Left colon (tissue), 2 donors: ENCODE data around the gene SFMBT2. TPM values are rescaled to one million over a fixed set of nuclear protein-coding genes. Genes with fewer than 3 reads are reported as not detected.
"Not testable (repeated sequence)": the region's sequence is repeated elsewhere in the genome, so short reads cannot be mapped to it uniquely, and the experiment has no call there.

Source experiments
- ATAC-seq: fragments of 200-7000 bp; cut with Tn5 transposase; one replicate; pipeline ENCODE4 v1.9.1; 2020; ENCODE audit warnings: mild to moderate bottlenecking, moderate library complexity
- DNase-seq, 2 donors: peaks; one replicate each; pipeline ENCODE4 v3.0.0-alpha.2; 2020
- intact Hi-C, 2 donors: fragments of 100-400 bp; cut with DNase I in 1 of 2; cut with micrococcal nuclease in 1 of 2; formaldehyde crosslinking; loops; one replicate each; pipeline versions ENCODE4 v1.11.2 to v1.14.0; 2022; cut with DNase I, micrococcal nuclease
- total RNA-seq, 2 donors: library from RNA; stranded (reverse); fragmentation: NEBNext Ultra II Directional; extraction: Animal tissue kit (Norgen Biotek cat#: 25700); gene quantifications; one replicate each; pipeline ENCODE4 v1.2.1, GENCODE V29; 2021
- donor health status: DM: no; HTN: no; CAD: no.
- donor health status: DM: yes; HTN: yes; CAD: no.

SFMBT2 gene
- total RNA-seq, 2 donors from 2014 or later = 3.4 to 7.5 TPM

GRCh38 chr10:7230036-7230435, 180.8 kb downstream of the SFMBT2 start:
- no peak for ATAC-seq
- DNase-seq = no peak
- intact Hi-C loops = no loop called here

- ATAC-seq = no peak
- intact Hi-C loops = no loop called here
- no peak for DNase-seq
Observed at GRCh38 chr10:7225133-7225532, 185.7 kb downstream of the SFMBT2 start.

- intact Hi-C loops = no loop called here
- DNase-seq (no peak), ATAC-seq (no peak)
Observed at GRCh38 chr10:7218968-7219367, 191.9 kb downstream of the SFMBT2 start.

GRCh38 chr10:7212696-7213095, 198.1 kb downstream of the SFMBT2 start:
- intact Hi-C loops, ATAC-seq, DNase-seq: not testable (repeated sequence)

- ATAC-seq = no peak
- intact Hi-C loops = no loop called here
Observed at GRCh38 chr10:7211857-7212577, 198.8 kb downstream of the SFMBT2 start.

GRCh38 chr10:7210516-7210915, 200.3 kb downstream of the SFMBT2 start:
- DNase-seq = no peak
- no peak for ATAC-seq
- intact Hi-C loops = no loop called here

More at GRCh38 chr10:7211857-7212577, 198.8 kb downstream of the SFMBT2 start:
- no peak for DNase-seq

GRCh38 chr10:7209458-7209857, 201.4 kb downstream of the SFMBT2 start:
- intact Hi-C loops = no loop called here
- DNase-seq (no peak), ATAC-seq (no peak)

GRCh38 chr10:7206412-7207100, 204.3 kb downstream of the SFMBT2 start:
- ATAC-seq (no peak), DNase-seq (no peak)
- intact Hi-C loops = no loop called here

GRCh38 chr10:7205656-7206055, 205.2 kb downstream of the SFMBT2 start:
- no peak for DNase-seq
- intact Hi-C loops = no loop called here
- no peak for ATAC-seq

GRCh38 chr10:7202793-7203355, 208.0 kb downstream of the SFMBT2 start:
- DNase-seq (no peak), ATAC-seq (no peak)
- intact Hi-C loops = no loop called here

GRCh38 chr10:7199152-7199760, 211.6 kb downstream of the SFMBT2 start:
- ATAC-seq (no peak), DNase-seq (no peak)
- intact Hi-C loops = no loop called here

GRCh38 chr10:7196284-7196683, 214.6 kb downstream of the SFMBT2 start:
- DNase-seq (no peak), ATAC-seq (no peak)
- intact Hi-C loops = no loop called here

GRCh38 chr10:7195118-7195517, 215.7 kb downstream of the SFMBT2 start:
- no peak for ATAC-seq
- no peak for DNase-seq
- intact Hi-C loops = no loop called here

- ATAC-seq (no peak), DNase-seq (no peak)
- intact Hi-C loops = no loop called here
Observed at GRCh38 chr10:7194571-7194970, 216.3 kb downstream of the SFMBT2 start.

- intact Hi-C loops = no loop called here
- ATAC-seq (no peak), DNase-seq (no peak)
Observed at GRCh38 chr10:7193369-7193768, 217.5 kb downstream of the SFMBT2 start.

GRCh38 chr10:7192831-7193361, 217.9 kb downstream of the SFMBT2 start:
- no peak for ATAC-seq
- no peak for DNase-seq
- intact Hi-C loops = no loop called here

- DNase-seq = no peak
- intact Hi-C loops = no loop called here
- no peak for ATAC-seq
Observed at GRCh38 chr10:7192061-7192460, 218.8 kb downstream of the SFMBT2 start.

GRCh38 chr10:7190772-7191171, 220.1 kb downstream of the SFMBT2 start:
- intact Hi-C loops, DNase-seq, ATAC-seq: not testable (repeated sequence)

- ATAC-seq (no peak), DNase-seq (no peak)
- intact Hi-C loops = no loop called here
Observed at GRCh38 chr10:7189909-7190308, 220.9 kb downstream of the SFMBT2 start.
